Islet precursor cell (in vitro differentiated cells): ENCODE data around the gene PTPRM.
A peak's percentile ranks its signal among the peaks of the same experiment; 100 is the strongest.

ENCODE experiments used
- DNase-seq: peaks from one replicate; pipeline ENCODE4 v3.0.0-alpha.2; 2018

Gene PTPRM

DNA sequence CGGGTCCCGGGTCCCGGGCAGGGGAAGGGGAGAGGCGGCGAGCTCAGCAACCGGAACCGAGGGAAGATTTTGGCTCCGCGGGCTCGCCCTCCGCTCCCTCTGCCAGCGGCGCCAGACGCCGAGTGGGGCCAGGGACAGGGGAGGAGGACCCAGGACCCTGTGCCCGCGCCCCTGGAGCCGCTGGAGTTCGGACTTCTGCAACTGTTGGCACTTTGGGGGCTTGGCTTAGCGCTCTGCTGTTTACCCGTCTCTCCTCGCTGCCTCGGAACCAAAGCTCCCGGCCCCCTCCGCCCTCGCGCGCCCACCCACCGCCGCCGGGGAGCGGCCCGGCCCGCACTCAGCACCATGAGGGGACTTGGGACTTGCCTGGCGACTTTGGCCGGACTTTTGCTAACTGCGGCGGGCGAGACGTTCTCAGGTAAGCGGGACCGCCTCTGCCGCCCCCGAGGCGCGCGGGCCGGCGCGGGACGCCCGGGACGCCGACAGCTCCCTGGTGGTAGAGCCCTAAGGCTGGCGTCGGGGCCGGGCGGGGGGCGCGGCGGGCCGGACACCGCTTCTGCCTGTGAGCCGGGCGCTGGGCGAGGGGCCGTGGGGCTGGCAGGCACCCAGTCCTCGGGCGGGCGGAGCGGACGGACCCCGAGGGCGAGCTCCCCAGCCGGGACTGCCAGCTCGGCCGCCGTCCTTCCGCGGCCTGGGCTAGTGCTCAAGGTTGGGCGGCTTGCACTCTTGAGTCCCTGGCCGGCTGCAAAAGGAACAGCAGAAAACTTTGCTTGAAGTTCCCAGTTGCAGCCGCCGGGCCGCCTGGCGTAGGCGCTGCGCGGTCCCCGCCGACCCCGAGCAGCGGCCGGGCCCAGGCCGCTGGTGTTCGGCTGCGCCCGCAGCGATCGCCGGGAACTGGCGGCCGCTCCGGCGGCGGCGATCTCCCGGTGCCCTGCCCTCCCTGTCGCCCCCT, 634 bp downstream of the PTPRM start:
- DNase-seq: peak; percentile 75

DNA sequence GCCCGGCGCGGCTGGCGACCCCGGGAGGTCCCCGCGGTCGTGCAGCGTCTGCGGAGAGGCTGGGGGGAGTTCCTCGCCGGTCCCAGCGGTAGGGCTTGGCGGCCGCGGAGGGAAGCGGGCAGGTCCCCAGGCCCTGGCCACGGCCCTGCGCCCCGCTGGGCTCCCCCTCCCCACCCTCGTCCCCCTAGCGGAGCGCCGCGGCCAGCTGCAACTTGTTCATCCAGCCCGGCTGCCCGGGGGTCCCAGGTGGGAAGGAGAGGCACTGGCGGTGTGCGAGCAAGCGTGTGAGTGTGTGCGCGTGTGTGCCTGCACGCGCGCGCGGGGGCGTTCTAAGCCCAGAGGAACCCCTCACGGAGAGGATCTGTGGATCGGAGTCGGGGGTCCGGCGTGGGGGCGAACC, 1.3 kb downstream of the PTPRM start:
- DNase-seq: peak; percentile 83

GRCh38 chr18:7571626-7572025, 4.5 kb downstream of the PTPRM start:
- DNase-seq: no peak

- no peak for DNase-seq
These were observed 5.7 kb downstream of the PTPRM start for GRCh38 chr18:7572822-7573221.

- no peak for DNase-seq
These were observed 8.4 kb downstream of the PTPRM start for GRCh38 chr18:7575465-7576028.

DNA sequence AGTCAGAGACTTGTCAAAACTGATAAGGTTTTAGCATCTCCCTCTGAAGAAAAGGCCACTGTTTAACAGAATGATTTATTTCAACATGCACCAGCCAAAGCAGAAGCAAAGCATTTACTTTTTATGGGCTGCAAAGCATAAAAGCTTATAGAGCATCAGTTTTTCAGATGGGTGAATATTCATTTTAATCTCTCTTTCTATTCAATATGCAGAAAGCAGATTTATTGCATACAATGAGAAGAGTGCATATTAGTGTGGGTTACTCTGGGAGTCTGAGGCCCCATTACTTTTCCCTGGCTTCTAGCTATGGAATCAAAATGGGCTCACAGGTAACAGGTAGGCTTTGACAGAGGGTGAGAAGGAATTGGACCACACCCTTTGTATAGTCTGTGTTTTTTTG, 9.0 kb downstream of the PTPRM start:
- DNase-seq: no peak

GRCh38 chr18:7576685-7577084, 9.6 kb downstream of the PTPRM start:
- no peak for DNase-seq

- peak; percentile 94 for DNase-seq
These were observed 10.6 kb downstream of the PTPRM start for GRCh38 chr18:7577706-7578105.

DNA sequence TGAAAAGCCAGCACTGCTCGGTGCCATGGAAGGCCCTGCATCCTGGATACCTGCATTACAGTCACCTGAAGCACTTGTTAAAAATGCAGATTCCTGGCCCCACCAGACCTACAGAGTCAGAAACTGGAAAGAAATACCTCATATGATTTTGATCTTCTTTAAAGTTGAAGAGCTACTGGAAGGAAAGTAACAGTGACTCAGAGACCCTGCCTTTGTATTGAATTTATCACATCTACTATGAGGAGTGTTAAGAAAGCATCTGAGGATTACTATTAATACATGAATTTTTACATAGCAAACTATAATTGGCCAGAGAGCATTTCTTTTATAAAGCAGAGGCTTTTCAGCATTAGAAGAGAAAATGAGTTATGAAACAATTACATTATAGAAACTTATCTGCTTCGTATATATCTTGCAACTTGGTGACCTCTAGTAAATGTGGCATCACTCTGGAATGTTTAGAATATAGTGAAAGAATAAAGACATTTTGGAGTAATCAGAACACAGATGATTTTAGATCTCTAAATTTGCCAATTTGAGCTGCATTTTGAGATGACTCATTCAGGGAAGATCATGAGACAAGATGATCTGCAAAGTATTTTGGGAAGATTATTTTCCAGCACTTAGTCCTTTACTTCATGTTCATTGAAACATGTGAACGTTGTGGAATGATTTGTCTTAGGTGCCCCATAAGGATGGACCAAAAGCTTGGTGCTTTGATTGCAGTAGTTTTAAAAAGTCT, 12.2 kb downstream of the PTPRM start:
- DNase-seq: no peak

- DNase-seq: no peak
These were observed 12.9 kb downstream of the PTPRM start for GRCh38 chr18:7579918-7580542.

GRCh38 chr18:7584646-7585275, 17.6 kb downstream of the PTPRM start:
- DNase-seq: no peak

GRCh38 chr18:7585276-7585670, 18.2 kb downstream of the PTPRM start:
- no peak for DNase-seq

DNA sequence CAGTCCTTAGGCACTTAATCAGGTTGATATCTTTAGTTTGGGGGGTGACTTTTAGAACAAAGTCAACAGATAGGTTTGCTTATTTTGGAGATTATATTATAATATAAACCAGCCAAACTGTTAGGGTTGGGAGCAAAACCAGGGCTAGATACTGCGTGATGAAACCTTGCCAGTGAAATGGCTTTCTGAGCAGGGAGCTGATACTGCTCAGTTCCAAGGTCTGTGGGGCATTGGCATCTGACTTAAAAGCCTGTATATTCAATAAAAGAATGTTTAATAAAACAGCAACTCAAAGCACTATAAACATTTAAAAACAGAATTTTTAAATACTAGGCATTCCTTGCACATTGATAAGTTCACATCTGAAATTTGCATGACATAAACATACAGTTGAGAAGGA, 19.3 kb downstream of the PTPRM start:
- DNase-seq: no peak

DNA sequence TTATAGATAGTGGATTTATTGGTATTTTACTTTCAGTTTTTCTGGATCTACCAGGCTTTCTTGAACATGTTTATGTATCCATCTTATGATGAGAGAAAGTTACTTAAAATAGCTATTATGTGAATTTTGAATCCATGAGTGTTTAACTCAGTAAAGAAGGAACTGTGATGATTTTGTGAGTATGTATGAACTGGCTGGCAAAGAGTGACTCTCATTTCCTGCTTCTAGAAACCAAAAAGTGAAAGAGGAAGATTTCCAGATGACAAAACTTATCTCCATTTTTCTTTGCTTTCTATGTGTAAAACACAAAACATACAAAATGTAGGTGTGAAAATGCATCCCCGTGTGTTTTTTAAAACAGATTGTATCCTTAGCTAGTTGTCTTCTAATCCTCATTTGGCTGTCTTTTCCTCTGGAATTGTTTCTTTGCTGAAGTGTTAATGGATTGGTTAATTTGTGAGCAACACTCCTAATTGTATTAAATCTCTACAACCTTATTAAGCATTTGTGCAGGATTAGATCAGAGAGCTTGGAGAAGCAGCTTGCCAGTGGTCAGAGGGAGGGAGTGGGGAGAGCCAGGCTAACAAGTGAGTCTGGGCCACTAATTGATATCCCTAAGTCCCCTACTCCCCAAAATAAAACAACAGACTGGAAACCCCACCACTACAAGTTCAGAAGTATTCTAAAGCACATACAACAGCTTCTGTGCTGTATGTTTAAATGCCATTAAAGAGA, 23.9 kb downstream of the PTPRM start:
- no peak for DNase-seq

GRCh38 chr18:7592305-7593071, 25.4 kb downstream of the PTPRM start:
- DNase-seq: peak; percentile 73

- no peak for DNase-seq
These were observed 26.2 kb downstream of the PTPRM start for GRCh38 chr18:7593218-7593819.

DNA sequence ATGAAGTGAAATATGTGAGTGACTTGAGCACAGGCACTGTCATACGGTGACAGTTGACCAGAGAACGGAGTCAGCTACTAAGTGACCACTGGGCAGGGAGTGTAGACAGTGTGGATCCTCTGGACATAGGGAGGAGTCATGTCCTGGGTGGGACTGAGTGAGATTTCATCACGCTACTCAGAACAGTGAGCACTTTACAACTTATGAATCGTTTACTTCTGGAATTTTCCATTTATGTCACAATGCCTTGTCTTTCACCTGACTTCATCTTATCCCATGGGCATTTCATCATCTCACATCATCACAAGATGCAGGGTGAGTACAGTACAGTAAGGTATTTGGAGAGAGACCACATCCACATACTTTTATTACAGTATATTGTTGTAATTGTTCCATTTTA, 29.0 kb downstream of the PTPRM start:
- DNase-seq: no peak

DNA sequence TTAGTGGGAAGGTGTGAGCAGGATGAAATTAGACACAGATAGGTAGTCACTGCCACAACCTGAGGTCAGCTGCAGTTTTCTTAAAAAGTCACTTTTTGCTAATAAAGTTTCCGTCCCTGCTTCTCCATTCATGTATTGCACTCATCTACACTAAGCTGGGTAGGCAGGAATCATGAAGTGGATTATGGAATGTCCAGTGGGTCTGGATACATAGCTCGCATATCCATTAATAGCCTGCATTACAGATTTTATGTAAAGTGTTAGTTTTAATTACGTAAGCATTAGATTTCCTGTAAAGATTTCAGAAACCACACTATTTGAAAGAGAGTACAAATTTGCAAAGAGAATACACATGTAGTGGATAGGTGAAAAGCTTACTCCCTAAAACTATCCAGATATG, 30.4 kb downstream of the PTPRM start:
- no peak for DNase-seq

- DNase-seq: no peak
These were observed 31.3 kb downstream of the PTPRM start for GRCh38 chr18:7598167-7599047.

GRCh38 chr18:7600036-7600435, 32.9 kb downstream of the PTPRM start:
- DNase-seq: no peak
